GM12878 (cell line): ENCODE measurements around the gene SIPA1. TPM values are rescaled to one million over a fixed set of nuclear protein-coding genes. Genes with fewer than 3 reads are reported as not detected.
A peak's percentile ranks its signal among the peaks of the same experiment; 100 is the strongest.

Source experiments
- BMI1 ChIP-seq: fragments of 450-650 bp; IDR thresholded peaks from 2 replicates; pipeline ENCODE4 v1.6.1; 2016; ENCODE audit warnings: mild to moderate bottlenecking, moderate library complexity, borderline replicate concordance
- CHD4 ChIP-seq: fragments of 200-600 bp; sonication (generic); IDR thresholded peaks from 2 replicates; pipeline ENCODE4 v1.6.1; 2016; ENCODE audit warnings: mild to moderate bottlenecking
- DPF2 ChIP-seq: fragments of 450-650 bp; IDR thresholded peaks from 2 replicates; pipeline ENCODE4 v1.6.1; 2017; ENCODE audit warnings: mild to moderate bottlenecking
- EED ChIP-seq: sonication (generic); IDR thresholded peaks from 2 replicates; pipeline ENCODE4 v1.6.1; 2016; ENCODE audit warnings: antibody characterized with exemption, low read depth
- EP300 ChIP-seq, 2 experiments: fragments of 150-350 bp in 1 of 2; IDR thresholded peaks; 2 replicates each; pipeline ENCODE4 v1.6.1; 2011 to 2012; ENCODE audit warnings: low read depth in 2 of 2, low read length in 2 of 2, borderline replicate concordance in 1 of 2, improper control_type of control experiment in 1 of 2, inconsistent platforms in 1 of 2; ENCODE audit not compliant: control insufficient read depth in 1 of 2
- ETV6 ChIP-seq, 2 experiments: fragments of 450-650 bp in 1 of 2; IDR thresholded peaks in 1 of 2; conservative IDR thresholded peaks in 1 of 2; 2 replicates each; pipeline ENCODE4 v1.6.1; 2014; ENCODE audit warnings: antibody characterized with exemption in 1 of 2, borderline replicate concordance in 1 of 2, low read depth in 1 of 2, mild to moderate bottlenecking in 1 of 2, moderate library complexity in 1 of 2
- FOXM1 ChIP-seq: IDR thresholded peaks from 2 replicates; pipeline ENCODE4 v1.6.1; 2012; ENCODE audit warnings: low read depth, mild to moderate bottlenecking, inconsistent platforms, low read length, moderate library complexity
- HDAC2 ChIP-seq: fragments of 200-600 bp; sonication (generic); IDR thresholded peaks from 2 replicates; pipeline ENCODE4 v1.6.1; 2017
- LARP7 ChIP-seq: fragments of 450-650 bp; IDR thresholded peaks from 2 replicates; pipeline ENCODE4 v1.6.1; 2017; ENCODE audit warnings: mild to moderate bottlenecking
- MEF2A ChIP-seq: IDR thresholded peaks from 2 replicates; pipeline ENCODE4 v1.6.1; 2011; ENCODE audit warnings: low read depth, mild to moderate bottlenecking, low read length, moderate library complexity; ENCODE audit not compliant: insufficient read depth
- NFXL1 ChIP-seq: fragments of 450-650 bp; IDR thresholded peaks from 2 replicates; pipeline ENCODE4 v1.6.1; 2017; ENCODE audit warnings: antibody characterized with exemption, mild to moderate bottlenecking, borderline replicate concordance
- PAX5 ChIP-seq: IDR thresholded peaks from 2 replicates; pipeline ENCODE4 v1.6.1; 2011; ENCODE audit warnings: low read depth, low read length, borderline replicate concordance
- POLR2AphosphoS2 ChIP-seq: IDR thresholded peaks from 2 replicates; pipeline ENCODE4 v1.6.1; 2011; ENCODE audit warnings: low read depth, mild to moderate bottlenecking, low read length, improper control_type of control experiment, moderate library complexity
- RAD21 ChIP-seq: IDR thresholded peaks from 2 replicates; pipeline ENCODE4 v1.6.1; 2011; ENCODE audit warnings: mild to moderate bottlenecking, low read depth, low read length, moderate library complexity; ENCODE audit not compliant: insufficient read depth
- SIN3A ChIP-seq: IDR thresholded peaks from 2 replicates; pipeline ENCODE4 v1.6.1; 2012; ENCODE audit warnings: low read depth, low read length, improper control_type of control experiment
- SUZ12 ChIP-seq: fragments of 200-600 bp; sonication (generic); IDR thresholded peaks from one replicate; pipeline ENCODE4 v1.6.1; 2018; ENCODE audit warnings: antibody characterized with exemption, mild to moderate bottlenecking; ENCODE audit not compliant: unreplicated experiment
- USF1 ChIP-seq: IDR thresholded peaks from 2 replicates; pipeline ENCODE4 v1.6.1; 2011; ENCODE audit warnings: borderline replicate concordance, low read depth, mild to moderate bottlenecking, moderate library complexity, mixed read lengths, low read length; ENCODE audit not compliant: insufficient read depth; ENCODE audit errors: extremely low read length
- ZNF207 ChIP-seq: fragments of 450-650 bp; IDR thresholded peaks from 2 replicates; pipeline ENCODE4 v1.6.1; 2014; ENCODE audit warnings: antibody characterized with exemption, mild to moderate bottlenecking, borderline replicate concordance
- ZSCAN29 ChIP-seq: fragments of 450-650 bp; IDR thresholded peaks from 2 replicates; pipeline ENCODE4 v1.6.1; 2017; ENCODE audit warnings: mild to moderate bottlenecking, moderate library complexity
- polyA plus RNA-seq, 11 experiments: library from polyadenylated mRNA; depleted of rRNA in 4 of 11; unstranded in 6 of 11; stranded (reverse) in 5 of 11; fragments of >200 nt; fragmentation: Nextera tagmentation in 4 of 11; fragmentation: Illumina TruSeq in 1 of 11; extraction: Ambion mirVana in 4 of 11; extraction: Trizol in 1 of 11; gene quantifications; 1 replicate in 1 of 11; 2 replicates in 10 of 11; pipeline versions ENCODE4 v1.2.1 to v1.2.3, GENCODE V29; 2011 to 2016; ENCODE audit warnings: inconsistent platforms in 2 of 11, missing spikeins in 2 of 11, low read depth in 1 of 11
- total RNA-seq, 4 experiments: library from RNA; depleted of rRNA in 3 of 4; stranded (reverse); fragments of >200 nt in 3 of 4; fragmentation: Illumina TruSeq in 1 of 4; extraction: Trizol in 1 of 4; gene quantifications; 2 replicates each; pipeline versions ENCODE4 v1.2.1 to v1.2.3, GENCODE V29; 2013 to 2021
- TF ChIP-seq, protein P1 (sequence below): fragments of 450-650 bp; formaldehyde crosslinking; IDR thresholded peaks from 2 replicates; pipeline ENCODE4 v1.5.0; 2022; ENCODE audit warnings: mild to moderate bottlenecking, missing genetic modification characterization
- TF ChIP-seq, protein P2 (sequence below): fragments of 450-650 bp; IDR thresholded peaks from 2 replicates; pipeline ENCODE4 v1.6.1; 2017; ENCODE audit warnings: mild to moderate bottlenecking
- TF ChIP-seq, protein P3 (sequence below): IDR thresholded peaks from 2 replicates; pipeline ENCODE4 v1.6.1; 2011; ENCODE audit warnings: low read depth, mild to moderate bottlenecking, low read length, moderate library complexity, borderline replicate concordance; ENCODE audit errors: extremely low read depth

Gene SIPA1
- total and polyA plus RNA-seq, 10 of the 15 experiments (the other 5 are each of a cell fraction or from before 2014, with no cell fraction given): 1.0 to 139 (median 33.4) TPM

- TF ChIP-seq ZNF207 (no peak), USF1 (peak; percentile 43), PAX5 (no peak), ZSCAN29 (no peak), DPF2 (peak; percentile 41; the same call in 1 of the 2 replicates), POLR2AphosphoS2 (no peak), SUZ12 (no peak), CHD4 (no peak), NFXL1 (no peak), MEF2A (no peak), HDAC2 (no peak), SIN3A (no peak), RAD21 (no peak), ETV6 (conservative IDR thresholded peaks at IDR 0.05 in 1 of 2, IDR thresholded peaks at IDR 0.05 in 1 of 2; ENCODE audit: borderline replicate concordance in 1 of 2, low read depth in 1 of 2) (no peak), FOXM1 (no peak), LARP7 (no peak), BMI1 (no peak; the same call in 1 of the 2 replicates), EED (peak; percentile 77), EP300 (IDR thresholded peaks at IDR 0.05; ENCODE audit: borderline replicate concordance in 1 of 2, control insufficient read depth in 1 of 2, low read depth in 2 of 2, low read length in 2 of 2) (peak in 1 of 2 experiments; percentile 24; a peak in 1 of 4 replicates)
- TF ChIP-seq, protein P1, sequence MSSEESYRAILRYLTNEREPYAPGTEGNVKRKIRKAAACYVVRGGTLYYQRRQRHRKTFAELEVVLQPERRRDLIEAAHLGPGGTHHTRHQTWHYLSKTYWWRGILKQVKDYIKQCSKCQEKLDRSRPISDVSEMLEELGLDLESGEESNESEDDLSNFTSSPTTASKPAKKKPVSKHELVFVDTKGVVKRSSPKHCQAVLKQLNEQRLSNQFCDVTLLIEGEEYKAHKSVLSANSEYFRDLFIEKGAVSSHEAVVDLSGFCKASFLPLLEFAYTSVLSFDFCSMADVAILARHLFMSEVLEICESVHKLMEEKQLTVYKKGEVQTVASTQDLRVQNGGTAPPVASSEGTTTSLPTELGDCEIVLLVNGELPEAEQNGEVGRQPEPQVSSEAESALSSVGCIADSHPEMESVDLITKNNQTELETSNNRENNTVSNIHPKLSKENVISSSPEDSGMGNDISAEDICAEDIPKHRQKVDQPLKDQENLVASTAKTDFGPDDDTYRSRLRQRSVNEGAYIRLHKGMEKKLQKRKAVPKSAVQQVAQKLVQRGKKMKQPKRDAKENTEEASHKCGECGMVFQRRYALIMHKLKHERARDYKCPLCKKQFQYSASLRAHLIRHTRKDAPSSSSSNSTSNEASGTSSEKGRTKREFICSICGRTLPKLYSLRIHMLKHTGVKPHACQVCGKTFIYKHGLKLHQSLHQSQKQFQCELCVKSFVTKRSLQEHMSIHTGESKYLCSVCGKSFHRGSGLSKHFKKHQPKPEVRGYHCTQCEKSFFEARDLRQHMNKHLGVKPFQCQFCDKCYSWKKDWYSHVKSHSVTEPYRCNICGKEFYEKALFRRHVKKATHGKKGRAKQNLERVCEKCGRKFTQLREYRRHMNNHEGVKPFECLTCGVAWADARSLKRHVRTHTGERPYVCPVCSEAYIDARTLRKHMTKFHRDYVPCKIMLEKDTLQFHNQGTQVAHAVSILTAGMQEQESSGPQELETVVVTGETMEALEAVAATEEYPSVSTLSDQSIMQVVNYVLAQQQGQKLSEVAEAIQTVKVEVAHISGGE (CRISPR knock-in tag): no peak
- TF ChIP-seq, protein P2, sequence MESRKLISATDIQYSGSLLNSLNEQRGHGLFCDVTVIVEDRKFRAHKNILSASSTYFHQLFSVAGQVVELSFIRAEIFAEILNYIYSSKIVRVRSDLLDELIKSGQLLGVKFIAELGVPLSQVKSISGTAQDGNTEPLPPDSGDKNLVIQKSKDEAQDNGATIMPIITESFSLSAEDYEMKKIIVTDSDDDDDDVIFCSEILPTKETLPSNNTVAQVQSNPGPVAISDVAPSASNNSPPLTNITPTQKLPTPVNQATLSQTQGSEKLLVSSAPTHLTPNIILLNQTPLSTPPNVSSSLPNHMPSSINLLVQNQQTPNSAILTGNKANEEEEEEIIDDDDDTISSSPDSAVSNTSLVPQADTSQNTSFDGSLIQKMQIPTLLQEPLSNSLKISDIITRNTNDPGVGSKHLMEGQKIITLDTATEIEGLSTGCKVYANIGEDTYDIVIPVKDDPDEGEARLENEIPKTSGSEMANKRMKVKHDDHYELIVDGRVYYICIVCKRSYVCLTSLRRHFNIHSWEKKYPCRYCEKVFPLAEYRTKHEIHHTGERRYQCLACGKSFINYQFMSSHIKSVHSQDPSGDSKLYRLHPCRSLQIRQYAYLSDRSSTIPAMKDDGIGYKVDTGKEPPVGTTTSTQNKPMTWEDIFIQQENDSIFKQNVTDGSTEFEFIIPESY: no peak
- TF ChIP-seq, protein P3, sequence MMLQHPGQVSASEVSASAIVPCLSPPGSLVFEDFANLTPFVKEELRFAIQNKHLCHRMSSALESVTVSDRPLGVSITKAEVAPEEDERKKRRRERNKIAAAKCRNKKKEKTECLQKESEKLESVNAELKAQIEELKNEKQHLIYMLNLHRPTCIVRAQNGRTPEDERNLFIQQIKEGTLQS: no peak
Measured at GRCh38 chr11:65663639-65664200, 25.8 kb downstream of the SIPA1 start (continued).
